ENCODE measurements around the gene FCRL4.
"Not testable (repeated sequence)": the region's sequence is repeated elsewhere in the genome, so short reads cannot be mapped to it uniquely, and the experiment has no call there.

The FCRL4 gene

GRCh38 chr1:157548081-157548480 is 49.8 kb downstream of the FCRL4 start:
- DNase-seq = not testable (repeated sequence)

DNA sequence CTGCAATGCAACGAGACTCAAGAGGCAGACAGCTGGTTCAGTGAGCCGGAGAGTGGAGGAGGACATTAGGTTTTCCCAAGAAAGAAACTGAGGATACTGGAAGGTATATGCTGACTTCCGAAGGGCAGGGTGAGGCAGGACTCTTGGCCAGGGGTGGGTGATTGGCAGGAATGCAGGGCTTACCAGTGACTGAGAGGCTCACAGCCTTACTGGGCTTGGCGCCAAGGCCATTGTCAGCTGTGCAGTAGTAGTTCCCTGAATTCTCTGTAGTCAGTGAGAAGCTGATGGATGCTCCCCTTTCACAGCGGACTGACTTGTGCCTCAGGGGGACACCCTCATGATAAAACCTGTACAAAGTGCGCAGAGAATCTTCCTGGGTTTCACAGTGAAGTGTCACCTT is 55.2 kb downstream of the FCRL4 start:
- DNase-seq = no peak

DNA sequence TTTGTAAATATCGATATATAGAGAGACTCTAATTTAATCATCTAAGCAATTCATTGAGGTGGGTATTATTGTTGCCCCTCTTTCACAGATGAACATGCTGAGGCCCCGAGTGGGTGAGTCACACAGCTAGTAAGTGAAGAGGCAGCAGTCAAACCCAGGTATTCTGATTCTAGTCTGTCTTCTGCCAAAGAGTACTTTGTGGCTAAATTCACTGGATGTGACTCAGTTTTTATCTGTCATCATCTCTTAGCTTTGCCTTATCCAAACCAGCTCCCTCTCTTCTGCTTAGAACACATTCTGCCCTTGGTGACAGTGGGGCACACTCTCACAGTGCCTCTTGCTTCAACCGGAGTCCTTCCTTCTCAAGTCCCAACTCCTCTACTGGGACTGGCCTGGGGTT is 57.0 kb downstream of the FCRL4 start:
- DNase-seq = no peak

DNA sequence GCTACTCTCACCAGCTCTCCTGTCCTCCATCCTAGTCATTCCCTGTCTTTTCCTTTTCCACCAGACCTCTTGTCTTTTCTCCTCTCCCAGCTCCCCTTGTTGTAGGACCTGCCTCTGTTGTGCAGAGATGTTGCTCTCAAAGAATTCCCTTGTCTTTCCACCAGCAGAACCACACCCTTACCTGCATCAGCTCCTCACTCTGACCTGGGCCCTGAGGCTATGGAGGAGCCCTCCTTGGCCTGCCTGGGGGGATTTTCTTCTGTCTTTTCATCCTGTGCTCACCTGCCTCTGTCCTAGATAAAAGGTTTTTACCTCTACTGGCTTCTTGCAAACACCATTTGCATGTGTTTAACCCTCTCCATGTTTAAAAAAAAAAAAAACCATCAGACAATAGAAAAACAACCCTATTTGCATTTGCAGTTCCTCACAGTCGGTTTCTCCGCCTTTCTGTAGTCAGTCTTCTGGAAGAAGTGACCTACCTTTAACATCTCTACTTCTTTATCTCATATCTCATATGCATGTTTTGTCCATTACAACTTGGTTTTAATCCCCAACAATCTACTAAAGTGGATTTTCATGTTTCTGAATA is 57.6 kb downstream of the FCRL4 start:
- no peak for DNase-seq

- DNase-seq = no peak
Observed at GRCh38 chr1:157539568-157539967, 58.3 kb downstream of the FCRL4 start.

- no peak for DNase-seq
Observed at GRCh38 chr1:157532569-157532968, 65.3 kb downstream of the FCRL4 start.

- no peak for DNase-seq
Observed at GRCh38 chr1:157523774-157524493, 74.0 kb downstream of the FCRL4 start.
